Tibial artery (tissue), 4 donors: ENCODE results near the gene BCAS1.

Experiments
- DNase-seq, 2 donors: peaks; one replicate each; pipeline ENCODE4 v3.0.0-alpha.2; 2019
- H3K27ac ChIP-seq, 2 donors: fragments of 200-600 bp; sonication (generic) in 1 of 2; 1 replicate in 1 of 2; 2 replicates in 1 of 2; pipeline ENCODE4 v1.5.1; 2018 to 2019; ENCODE audit warnings: mild to moderate bottlenecking in 1 of 2
- H3K27me3 ChIP-seq, 2 donors: fragments of 200-600 bp; sonication (generic) in 1 of 2; one replicate each; pipeline versions ENCODE4 v1.5.1 to v1.6.0; 2016 to 2019
- H3K36me3 ChIP-seq, 3 donors: fragments of 200-600 bp; sonication (generic) in 2 of 3; one replicate each; pipeline ENCODE4 v1.5.1; 2016 to 2019; ENCODE audit warnings: mild to moderate bottlenecking in 2 of 3
- H3K4me1 ChIP-seq, 4 donors: fragments of 200-600 bp; sonication (generic) in 2 of 4; 1 replicate in 3 of 4; 2 replicates in 1 of 4; pipeline ENCODE4 v1.5.1; 2016 to 2019
- H3K4me3 ChIP-seq, 2 donors: fragments of 200-600 bp; sonication (generic) in 1 of 2; 1 replicate in 1 of 2; 2 replicates in 1 of 2; pipeline ENCODE4 v1.5.1; 2018 to 2019; ENCODE audit warnings: mild to moderate bottlenecking in 2 of 2
- H3K9me3 ChIP-seq, 3 donors: fragments of 200-600 bp; sonication (generic) in 1 of 3; one replicate each; pipeline ENCODE4 v1.5.1; 2016 to 2019
- intact Hi-C: fragments of 100-400 bp; cut with DNase I; formaldehyde crosslinking; loops from one replicate; pipeline ENCODE4 v1.15.0; 2023; ENCODE audit warnings: low total_unique reads
- TF ChIP-seq, protein P1 (sequence below), 2 experiments: fragments of 200-600 bp in 1 of 2; fragments of 450-650 bp in 1 of 2; IDR thresholded peaks; one replicate each; pipeline ENCODE4 v1.5.1; 2017 to 2019; ENCODE audit warnings: antibody characterized with exemption in 2 of 2, mild to moderate bottlenecking in 1 of 2, moderate library complexity in 1 of 2

Gene BCAS1

DNA sequence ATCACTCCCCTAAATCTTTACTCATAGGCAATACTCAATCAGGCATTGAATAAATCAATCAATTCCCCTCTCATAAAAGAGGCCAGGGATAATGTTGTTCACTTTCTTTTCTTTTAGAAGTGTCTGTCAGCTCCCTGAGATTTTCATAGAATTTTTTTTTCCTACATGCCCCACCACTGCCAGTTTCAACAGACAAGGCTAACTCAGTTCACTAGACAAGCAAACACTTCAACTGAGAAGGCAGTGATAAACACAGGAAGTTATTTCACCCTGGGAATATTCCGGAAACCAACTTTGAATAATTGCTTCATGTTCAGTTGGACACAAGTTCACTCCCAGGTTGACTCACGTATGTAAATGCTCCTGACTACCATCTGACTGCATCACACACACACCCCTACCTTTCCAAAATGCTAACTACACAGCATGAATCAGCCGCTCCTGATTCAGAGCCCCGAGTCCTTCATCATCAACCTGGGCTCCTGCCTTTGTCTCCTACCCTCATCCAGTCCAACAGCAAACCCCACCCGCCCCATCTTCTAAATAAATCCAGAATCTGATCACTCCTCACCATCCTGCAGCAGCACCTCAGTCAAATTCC is 143.9 kb downstream of the BCAS1 start:
- TF ChIP-seq, protein P1, sequence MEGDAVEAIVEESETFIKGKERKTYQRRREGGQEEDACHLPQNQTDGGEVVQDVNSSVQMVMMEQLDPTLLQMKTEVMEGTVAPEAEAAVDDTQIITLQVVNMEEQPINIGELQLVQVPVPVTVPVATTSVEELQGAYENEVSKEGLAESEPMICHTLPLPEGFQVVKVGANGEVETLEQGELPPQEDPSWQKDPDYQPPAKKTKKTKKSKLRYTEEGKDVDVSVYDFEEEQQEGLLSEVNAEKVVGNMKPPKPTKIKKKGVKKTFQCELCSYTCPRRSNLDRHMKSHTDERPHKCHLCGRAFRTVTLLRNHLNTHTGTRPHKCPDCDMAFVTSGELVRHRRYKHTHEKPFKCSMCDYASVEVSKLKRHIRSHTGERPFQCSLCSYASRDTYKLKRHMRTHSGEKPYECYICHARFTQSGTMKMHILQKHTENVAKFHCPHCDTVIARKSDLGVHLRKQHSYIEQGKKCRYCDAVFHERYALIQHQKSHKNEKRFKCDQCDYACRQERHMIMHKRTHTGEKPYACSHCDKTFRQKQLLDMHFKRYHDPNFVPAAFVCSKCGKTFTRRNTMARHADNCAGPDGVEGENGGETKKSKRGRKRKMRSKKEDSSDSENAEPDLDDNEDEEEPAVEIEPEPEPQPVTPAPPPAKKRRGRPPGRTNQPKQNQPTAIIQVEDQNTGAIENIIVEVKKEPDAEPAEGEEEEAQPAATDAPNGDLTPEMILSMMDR (IDR thresholded peaks at IDR 0.05), result no peak
- Histone ChIP-seq H3K27ac (peak overlapping the region in 1 of 2 donors; percentile 16), H3K36me3 (no peaks in the 10 kb centered on the region), H3K9me3 (no peaks in the 10 kb centered on the region), H3K4me1 (peaks cover 0 to 4% (median 3%) of the 10 kb centered on the region in 4 donors), H3K27me3 (no peaks in the 10 kb centered on the region), H3K4me3 (no peak overlapping the region)
- intact Hi-C loops, result no loop called here
- DNase-seq, result no peak

DNA sequence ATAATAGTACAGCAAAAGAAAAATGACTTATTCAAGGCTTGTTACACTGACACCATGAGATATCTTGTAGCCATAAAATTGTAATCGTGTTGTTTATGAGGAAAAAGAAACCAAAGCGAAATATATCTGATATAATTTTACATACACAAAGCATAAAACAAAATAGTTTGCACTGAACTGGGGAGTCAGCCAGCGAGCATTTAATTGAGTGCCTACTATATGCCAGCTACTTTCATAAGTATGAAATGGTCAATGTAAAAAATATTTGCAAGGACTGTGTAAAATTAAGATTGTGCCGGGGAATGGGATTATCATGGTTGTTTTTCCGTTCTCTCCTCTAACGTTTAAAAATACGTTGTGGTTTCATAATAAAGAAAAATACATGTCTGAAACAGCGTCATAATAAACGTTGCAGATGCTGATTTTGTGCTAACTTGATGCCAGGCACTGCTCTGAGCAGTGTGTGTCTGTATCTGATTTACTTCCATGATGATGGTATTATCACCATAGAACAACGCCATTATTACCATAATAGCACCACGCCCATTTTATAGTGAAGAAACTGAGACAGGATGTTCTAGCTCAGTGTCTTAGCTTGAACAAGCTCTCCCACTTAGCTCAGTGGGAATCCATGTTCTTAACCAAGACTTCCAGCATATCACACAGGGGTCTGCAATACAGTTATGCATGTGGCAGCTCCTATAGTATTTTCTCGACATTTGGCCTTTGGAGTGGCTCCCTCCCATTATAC is 144.6 kb downstream of the BCAS1 start:
- TF ChIP-seq, protein P1 (IDR thresholded peaks at IDR 0.05), result no peak
- no peak overlapping the region for H3K4me3 ChIP-seq
- H3K4me1 ChIP-seq, result peaks cover 0 to 4% (median 3%) of the 10 kb centered on the region in 4 donors
- intact Hi-C loops, result no loop called here
- DNase-seq, result no peak
- H3K27me3 ChIP-seq, result no peaks in the 10 kb centered on the region
- peak overlapping the region in 1 of 2 donors; percentile 16 for H3K27ac ChIP-seq
- H3K36me3 ChIP-seq, result no peaks in the 10 kb centered on the region
- H3K9me3 ChIP-seq, result no peaks in the 10 kb centered on the region

- Histone ChIP-seq H3K9me3 (no peaks in the 10 kb centered on the region), H3K36me3 (no peaks in the 10 kb centered on the region), H3K4me3 (no peak overlapping the region), H3K27ac (no peak overlapping the region), H3K4me1 (peaks cover 0 to 4% (median 3%) of the 10 kb centered on the region in 4 donors), H3K27me3 (no peaks in the 10 kb centered on the region)
- TF ChIP-seq, protein P1 (IDR thresholded peaks at IDR 0.05), result no peak
- intact Hi-C loops, result loop anchor here (5.0 kb wide), 1 partner anchor 279 kb away; no protein-coding TSS in a partner anchor
- DNase-seq, result no peak
Observed at GRCh38 chr20:53923566-53924369, 146.6 kb downstream of the BCAS1 start.

- no peak overlapping the region for H3K4me3 ChIP-seq
- no peaks in the 10 kb centered on the region for H3K36me3 ChIP-seq
- peaks cover 0 to 5% (median 4%) of the 10 kb centered on the region in 4 donors for H3K4me1 ChIP-seq
- no peak for DNase-seq
- no peaks in the 10 kb centered on the region for H3K27me3 ChIP-seq
- TF ChIP-seq, protein P1 (IDR thresholded peaks at IDR 0.05), result no peak
- no peak overlapping the region for H3K27ac ChIP-seq
- intact Hi-C loops, result loop anchor here (5.0 kb wide), 1 partner anchor 279 kb away; no protein-coding TSS in a partner anchor
- no peaks in the 10 kb centered on the region for H3K9me3 ChIP-seq
Observed at GRCh38 chr20:53922901-53923314, 147.5 kb downstream of the BCAS1 start.

GRCh38 chr20:53921443-53921973 is 148.9 kb downstream of the BCAS1 start:
- H3K27me3 ChIP-seq, result no peaks in the 10 kb centered on the region
- no peak for DNase-seq
- TF ChIP-seq, protein P1 (IDR thresholded peaks at IDR 0.05), result no peak
- intact Hi-C loops, result loop anchor here (5.0 kb wide), 1 partner anchor 281 kb away; no protein-coding TSS in a partner anchor
- no peaks in the 10 kb centered on the region for H3K9me3 ChIP-seq
- no peak overlapping the region for H3K4me3 ChIP-seq
- peaks cover 4 to 17% (median 16%) of the 10 kb centered on the region in 4 donors for H3K4me1 ChIP-seq
- H3K36me3 ChIP-seq, result no peaks in the 10 kb centered on the region
- H3K27ac ChIP-seq, result no peak overlapping the region
